Endodermal cell (in vitro differentiated cells): Measurements from ENCODE around the gene ASAH2. TPM values are rescaled to one million over a fixed set of nuclear protein-coding genes. Genes with fewer than 3 reads are reported as not detected.

ENCODE experiments used
- DNase-seq: peaks from one replicate; pipeline ENCODE4 v3.0.0-alpha.2; 2017
- H3K27ac ChIP-seq: 2 replicates; pipeline ENCODE4 v1.5.1; 2013; ENCODE audit warnings: mild to moderate bottlenecking, low read depth, low read length, moderate library complexity
- H3K27me3 ChIP-seq: 2 replicates; pipeline ENCODE4 v1.6.1; 2013; ENCODE audit warnings: mild to moderate bottlenecking, low read length, moderate library complexity; ENCODE audit not compliant: insufficient read depth, control insufficient read depth, poor library complexity, severe bottlenecking
- H3K36me3 ChIP-seq: 2 replicates; pipeline ENCODE4 v1.7.0; 2013; ENCODE audit warnings: mild to moderate bottlenecking, low read length, moderate library complexity; ENCODE audit not compliant: control insufficient read depth, insufficient read depth
- H3K4me1 ChIP-seq: one replicate; pipeline ENCODE4 v1.7.0; 2013; ENCODE audit warnings: low read length; ENCODE audit not compliant: control insufficient read depth, insufficient read depth
- H3K4me3 ChIP-seq: 2 replicates; pipeline ENCODE4 v1.5.1; 2013; ENCODE audit warnings: mild to moderate bottlenecking, low read length, moderate library complexity
- H3K9ac ChIP-seq: 2 replicates; pipeline ENCODE4 v1.6.1; 2013; ENCODE audit warnings: mild to moderate bottlenecking, low read length, moderate library complexity; ENCODE audit not compliant: poor library complexity, severe bottlenecking; ENCODE audit errors: extremely low read depth
- H3K9me3 ChIP-seq: 2 replicates; pipeline ENCODE4 v1.6.1; 2013; ENCODE audit warnings: mild to moderate bottlenecking, low read length, moderate library complexity; ENCODE audit not compliant: control insufficient read depth
- H3K27ac Mint-ChIP-seq: 2 replicates; pipeline ENCODE4 v1.8.0; 2020; ENCODE audit warnings: mixed read lengths
- H3K27me3 Mint-ChIP-seq: 2 replicates; pipeline ENCODE4 v1.8.0; 2021; ENCODE audit warnings: mild to moderate bottlenecking, mixed read lengths; ENCODE audit not compliant: insufficient read depth
- H3K36me3 Mint-ChIP-seq: 2 replicates; pipeline ENCODE4 v1.8.0; 2020; ENCODE audit warnings: low read depth, mixed read lengths
- H3K4me1 Mint-ChIP-seq: 2 replicates; pipeline ENCODE4 v1.8.0; 2020; ENCODE audit warnings: mixed read lengths
- H3K4me3 Mint-ChIP-seq: 2 replicates; pipeline ENCODE4 v1.8.0; 2020; ENCODE audit warnings: mild to moderate bottlenecking, moderate library complexity, mixed read lengths
- H3K9me3 Mint-ChIP-seq: 2 replicates; pipeline ENCODE4 v1.8.0; 2020; ENCODE audit warnings: mild to moderate bottlenecking, mixed read lengths
- WGBS, 2 experiments: methylation state at CpG; one replicate each; pipeline versions ENCODE4 v1.1.5 to v1.1.7; 2013; ENCODE audit warnings: missing lambda C conversion rate in 2 of 2, mixed read lengths in 1 of 2; ENCODE audit not compliant: insufficient coverage in 1 of 2, insufficient read length in 1 of 2; 5-methylcytosine and 5-hydroxymethylcytosine counted together
- total RNA-seq, 2 donors: library from RNA; stranded (reverse); fragmentation: NEBNext Ultra II Directional in 1 of 2; extraction: Animal tissue kit (Norgen Biotek cat#: 25700) in 1 of 2; gene quantifications; 2 replicates in 1 of 2; 3 replicates in 1 of 2; pipeline ENCODE4 v1.2.1, GENCODE V29; 2021
- TF ChIP-seq, protein P1 (sequence below): fragments of 200-600 bp; sonication (generic); conservative IDR thresholded peaks from 2 replicates; pipeline ENCODE4 v1.5.0; 2021; ENCODE audit warnings: antibody characterized with exemption, mild to moderate bottlenecking

The ASAH2 gene
- total RNA-seq, 2 donors from 2014 or later = 5.2 to 6.7 TPM

GRCh38 chr10:50229460-50229859, 21.9 kb downstream of the ASAH2 start:
- H3K4me3 Mint-ChIP-seq = no peak overlapping the region
- H3K27me3 ChIP-seq = no peaks in the 10 kb centered on the region

GRCh38 chr10:50228672-50229071, 22.6 kb downstream of the ASAH2 start:
- WGBS, 2 experiments = 87 to 100% methylated on average over 2 to 4 of the region's 4 CpGs
- H3K27ac Mint-ChIP-seq = no peak overlapping the region
- DNase-seq = no peak
- Histone ChIP-seq H3K4me1 (peaks cover 13% of the 10 kb centered on the region), H3K4me3 (no peak overlapping the region), H3K36me3 (no peaks in the 10 kb centered on the region), H3K27ac (no peak overlapping the region), H3K9me3 (no peaks in the 10 kb centered on the region), H3K27me3 (no peaks in the 10 kb centered on the region), H3K9ac (no peak overlapping the region)
- no peak overlapping the region for H3K4me3 Mint-ChIP-seq
- TF ChIP-seq, protein P1, sequence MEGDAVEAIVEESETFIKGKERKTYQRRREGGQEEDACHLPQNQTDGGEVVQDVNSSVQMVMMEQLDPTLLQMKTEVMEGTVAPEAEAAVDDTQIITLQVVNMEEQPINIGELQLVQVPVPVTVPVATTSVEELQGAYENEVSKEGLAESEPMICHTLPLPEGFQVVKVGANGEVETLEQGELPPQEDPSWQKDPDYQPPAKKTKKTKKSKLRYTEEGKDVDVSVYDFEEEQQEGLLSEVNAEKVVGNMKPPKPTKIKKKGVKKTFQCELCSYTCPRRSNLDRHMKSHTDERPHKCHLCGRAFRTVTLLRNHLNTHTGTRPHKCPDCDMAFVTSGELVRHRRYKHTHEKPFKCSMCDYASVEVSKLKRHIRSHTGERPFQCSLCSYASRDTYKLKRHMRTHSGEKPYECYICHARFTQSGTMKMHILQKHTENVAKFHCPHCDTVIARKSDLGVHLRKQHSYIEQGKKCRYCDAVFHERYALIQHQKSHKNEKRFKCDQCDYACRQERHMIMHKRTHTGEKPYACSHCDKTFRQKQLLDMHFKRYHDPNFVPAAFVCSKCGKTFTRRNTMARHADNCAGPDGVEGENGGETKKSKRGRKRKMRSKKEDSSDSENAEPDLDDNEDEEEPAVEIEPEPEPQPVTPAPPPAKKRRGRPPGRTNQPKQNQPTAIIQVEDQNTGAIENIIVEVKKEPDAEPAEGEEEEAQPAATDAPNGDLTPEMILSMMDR = no peak
- no peaks in the 10 kb centered on the region for H3K27me3 Mint-ChIP-seq
- H3K36me3 Mint-ChIP-seq = no peaks in the 10 kb centered on the region
- H3K9me3 Mint-ChIP-seq = no peaks in the 10 kb centered on the region
- peaks cover 21% of the 10 kb centered on the region for H3K4me1 Mint-ChIP-seq

More at GRCh38 chr10:50229460-50229859, 21.9 kb downstream of the ASAH2 start:
- no peak overlapping the region for H3K4me3 ChIP-seq
- Mint-ChIP-seq H3K4me1 (peaks cover 27% of the 10 kb centered on the region), H3K9me3 (no peaks in the 10 kb centered on the region), H3K36me3 (no peaks in the 10 kb centered on the region), H3K27ac (no peak overlapping the region), H3K27me3 (no peaks in the 10 kb centered on the region)
- DNase-seq = no peak
- WGBS, 2 experiments = 91 to 100% methylated on average over 1 of the region's 1 CpG
- peaks cover 16% of the 10 kb centered on the region for H3K4me1 ChIP-seq
- no peaks in the 10 kb centered on the region for H3K36me3 ChIP-seq
- H3K27ac ChIP-seq = no peak overlapping the region
- H3K9me3 ChIP-seq = no peaks in the 10 kb centered on the region
- no peak overlapping the region for H3K9ac ChIP-seq
- TF ChIP-seq, protein P1 = no peak

GRCh38 chr10:50226610-50227009, 24.7 kb downstream of the ASAH2 start:
- TF ChIP-seq, protein P1 = no peak
- no peaks in the 10 kb centered on the region for H3K9me3 ChIP-seq
- no peak overlapping the region for H3K4me3 ChIP-seq
- H3K9ac ChIP-seq = no peak overlapping the region
- Mint-ChIP-seq H3K4me1 (peaks cover 5% of the 10 kb centered on the region), H3K36me3 (no peaks in the 10 kb centered on the region), H3K9me3 (no peaks in the 10 kb centered on the region), H3K27ac (no peak overlapping the region), H3K27me3 (no peaks in the 10 kb centered on the region), H3K4me3 (no peak overlapping the region)
- H3K27ac ChIP-seq = no peak overlapping the region
- H3K4me1 ChIP-seq = no peaks in the 10 kb centered on the region
- no peaks in the 10 kb centered on the region for H3K36me3 ChIP-seq
- no peaks in the 10 kb centered on the region for H3K27me3 ChIP-seq
- DNase-seq = no peak
- WGBS, 2 experiments = 100% methylated on average over 1 of the region's 1 CpG; no CpG with 5 or more reads in 1 of the 2 experiments
